ENCODE results near the gene KLHL6.

DNA sequence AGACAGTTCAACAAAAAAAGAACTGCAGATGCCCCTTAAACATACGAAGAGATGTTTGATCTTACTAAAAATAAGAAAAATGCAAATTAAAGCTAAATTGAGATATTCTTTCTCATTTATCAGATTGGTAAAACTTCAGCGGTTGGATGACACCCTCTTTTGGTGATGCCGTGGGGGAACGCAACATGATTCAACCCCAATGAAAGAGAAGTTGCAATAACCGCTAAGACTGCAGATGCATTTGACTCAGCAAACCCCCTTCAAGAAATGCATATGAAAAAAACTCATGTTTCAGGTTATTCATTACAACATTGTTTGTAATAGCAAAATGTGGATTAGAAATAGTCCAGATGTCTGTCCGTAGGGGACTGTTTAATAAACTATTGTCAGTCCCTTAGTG lies 3.6 kb downstream of the KLHL6 start:
- TF ChIP-seq TBP (CRISPR knock-in tag; IDR thresholded peaks at IDR 0.05): no peak
- no peak for TF ChIP-seq ZNF644 (CRISPR knock-in tag; IDR thresholded peaks at IDR 0.05; ENCODE audit: low read depth)
- TF ChIP-seq RBM22 (optimal IDR thresholded peaks at IDR 0.05; ENCODE audit: low read length): no peak
- TF ChIP-seq POLR2A (IDR thresholded peaks at IDR 0.05; ENCODE audit: insufficient read depth in 1 of 2, low read depth in 2 of 2, low read length in 2 of 2): no peak
- TF ChIP-seq ZNF136 (CRISPR knock-in tag; IDR thresholded peaks at IDR 0.05; ENCODE audit: low read depth): no peak
- TF ChIP-seq, protein P1, sequence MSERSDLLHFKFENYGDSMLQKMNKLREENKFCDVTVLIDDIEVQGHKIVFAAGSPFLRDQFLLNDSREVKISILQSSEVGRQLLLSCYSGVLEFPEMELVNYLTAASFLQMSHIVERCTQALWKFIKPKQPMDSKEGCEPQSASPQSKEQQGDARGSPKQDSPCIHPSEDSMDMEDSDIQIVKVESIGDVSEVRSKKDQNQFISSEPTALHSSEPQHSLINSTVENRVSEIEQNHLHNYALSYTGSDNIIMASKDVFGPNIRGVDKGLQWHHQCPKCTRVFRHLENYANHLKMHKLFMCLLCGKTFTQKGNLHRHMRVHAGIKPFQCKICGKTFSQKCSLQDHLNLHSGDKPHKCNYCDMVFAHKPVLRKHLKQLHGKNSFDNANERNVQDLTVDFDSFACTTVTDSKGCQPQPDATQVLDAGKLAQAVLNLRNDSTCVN (CRISPR knock-in tag; IDR thresholded peaks at IDR 0.05; ENCODE audit: borderline replicate concordance): no peak
- TF ChIP-seq GABPA (IDR thresholded peaks at IDR 0.05; ENCODE audit: low read depth, low read length): no peak
- no peak for TF ChIP-seq GABPA (CRISPR knock-in tag; IDR thresholded peaks at IDR 0.05; ENCODE audit: low read depth)
- TF ChIP-seq ZBTB21 (CRISPR knock-in tag; IDR thresholded peaks at IDR 0.05): no peak
- TF ChIP-seq, protein P2, sequence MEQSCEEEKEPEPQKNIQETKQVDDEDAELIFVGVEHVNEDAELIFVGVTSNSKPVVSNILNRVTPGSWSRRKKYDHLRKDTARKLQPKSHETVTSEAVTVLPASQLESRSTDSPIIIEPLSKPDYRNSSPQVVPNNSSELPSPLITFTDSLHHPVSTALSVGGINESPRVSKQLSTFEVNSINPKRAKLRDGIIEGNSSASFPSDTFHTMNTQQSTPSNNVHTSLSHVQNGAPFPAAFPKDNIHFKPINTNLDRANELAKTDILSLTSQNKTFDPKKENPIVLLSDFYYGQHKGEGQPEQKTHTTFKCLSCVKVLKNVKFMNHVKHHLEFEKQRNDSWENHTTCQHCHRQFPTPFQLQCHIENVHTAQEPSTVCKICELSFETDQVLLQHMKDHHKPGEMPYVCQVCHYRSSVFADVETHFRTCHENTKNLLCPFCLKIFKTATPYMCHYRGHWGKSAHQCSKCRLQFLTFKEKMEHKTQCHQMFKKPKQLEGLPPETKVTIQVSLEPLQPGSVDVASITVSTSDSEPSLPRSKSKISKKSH (CRISPR knock-in tag; IDR thresholded peaks at IDR 0.05; ENCODE audit: borderline replicate concordance): no peak
- TF ChIP-seq ZNF780A (CRISPR knock-in tag; IDR thresholded peaks at IDR 0.05): no peak
- TF ChIP-seq ZBTB33 (CRISPR knock-in tag; IDR thresholded peaks at IDR 0.05): no peak
- no peak for TF ChIP-seq GLI4 (CRISPR knock-in tag; IDR thresholded peaks at IDR 0.05; ENCODE audit: borderline replicate concordance)

All from HepG2 (cell line).